ENCODE measurements around the gene NUDT12.

The NUDT12 gene

GRCh38 chr5:103573411-103573810, 10.8 kb upstream of the NUDT12 start:
- Histone ChIP-seq H3K36me3 (replicated peaks) (no peaks in the 10 kb centered on the region), H3K27me3 (replicated peaks) (no peaks in the 10 kb centered on the region)

GRCh38 chr5:103572454-103572853, 9.9 kb upstream of the NUDT12 start:
- H3K27me3 ChIP-seq (replicated peaks): no peaks in the 10 kb centered on the region
- H3K36me3 ChIP-seq (replicated peaks): no peaks in the 10 kb centered on the region
- H3K4me3 ChIP-seq (ENCODE audit: low read depth, low read length): no peak overlapping the region
- in situ Hi-C loops (cut with HindIII; ENCODE audit: low pct_ligation_motif_present, low sequenced_read_pairs): no loop called here
- no peak for TF ChIP-seq CTCF (IDR thresholded peaks at IDR 0.05; ENCODE audit: low read depth, low read length, missing control alignments)
- no peak overlapping the region for H3K27ac ChIP-seq
- no peak for DNase-seq

More at GRCh38 chr5:103573411-103573810, 10.8 kb upstream of the NUDT12 start:
- no peak for DNase-seq
- in situ Hi-C loops (cut with HindIII; ENCODE audit: low pct_ligation_motif_present, low sequenced_read_pairs): no loop called here
- no peak for TF ChIP-seq CTCF (IDR thresholded peaks at IDR 0.05; ENCODE audit: low read depth, low read length, missing control alignments)
- no peak overlapping the region for H3K27ac ChIP-seq
- no peak overlapping the region for H3K4me3 ChIP-seq (ENCODE audit: low read depth, low read length)

GRCh38 chr5:103571730-103572129, 9.1 kb upstream of the NUDT12 start:
- H3K36me3 ChIP-seq (replicated peaks): no peaks in the 10 kb centered on the region
- in situ Hi-C loops (cut with HindIII; ENCODE audit: low pct_ligation_motif_present, low sequenced_read_pairs): no loop called here
- no peak overlapping the region for H3K4me3 ChIP-seq (ENCODE audit: low read depth, low read length)
- no peaks in the 10 kb centered on the region for H3K27me3 ChIP-seq (replicated peaks)
- TF ChIP-seq CTCF (IDR thresholded peaks at IDR 0.05; ENCODE audit: low read depth, low read length, missing control alignments): no peak
- no peak overlapping the region for H3K27ac ChIP-seq
- no peak for DNase-seq

- in situ Hi-C loops (cut with HindIII; ENCODE audit: low pct_ligation_motif_present, low sequenced_read_pairs): no loop called here
- TF ChIP-seq CTCF (IDR thresholded peaks at IDR 0.05; ENCODE audit: low read depth, low read length, missing control alignments): no peak
- H3K4me3 ChIP-seq (ENCODE audit: low read depth, low read length): no peak overlapping the region
- H3K27ac ChIP-seq: no peak overlapping the region
- no peaks in the 10 kb centered on the region for H3K27me3 ChIP-seq (replicated peaks)
- no peak for DNase-seq
- H3K36me3 ChIP-seq (replicated peaks): no peaks in the 10 kb centered on the region
Observed at GRCh38 chr5:103569313-103570060, 6.9 kb upstream of the NUDT12 start.

GRCh38 chr5:103565719-103566118, 3.1 kb upstream of the NUDT12 start:
- H3K27me3 ChIP-seq (replicated peaks): no peaks in the 10 kb centered on the region
- no peak overlapping the region for H3K4me3 ChIP-seq (ENCODE audit: low read depth, low read length)
- TF ChIP-seq CTCF (IDR thresholded peaks at IDR 0.05; ENCODE audit: low read depth, low read length, missing control alignments): no peak
- in situ Hi-C loops (cut with HindIII; ENCODE audit: low pct_ligation_motif_present, low sequenced_read_pairs): no loop called here
- DNase-seq: no peak
- no peaks in the 10 kb centered on the region for H3K36me3 ChIP-seq (replicated peaks)
- H3K27ac ChIP-seq: no peak overlapping the region

All from brain microvascular endothelial cell (primary cell).